ENCODE data around the gene SNRK.

The SNRK gene

GRCh38 chr3:43304126-43304525, 17.8 kb downstream of the SNRK start:
- TF ChIP-seq CTCF (IDR thresholded peaks at IDR 0.05; ENCODE audit: low read length, missing control alignments): no peak
- H3K4me3 ChIP-seq (replicated peaks; ENCODE audit: low read depth, low read length): no peak overlapping the region
- DNase-seq (ENCODE audit: low read depth): no peak

- DNase-seq (ENCODE audit: low read depth): no peak
- no peak overlapping the region for H3K4me3 ChIP-seq (replicated peaks; ENCODE audit: low read depth, low read length)
- TF ChIP-seq CTCF (IDR thresholded peaks at IDR 0.05; ENCODE audit: low read length, missing control alignments): no peak
Observed at GRCh38 chr3:43307226-43307625, 20.9 kb downstream of the SNRK start.

- TF ChIP-seq CTCF (IDR thresholded peaks at IDR 0.05; ENCODE audit: low read length, missing control alignments): no peak
- no peak for DNase-seq (ENCODE audit: low read depth)
- no peak overlapping the region for H3K4me3 ChIP-seq (replicated peaks; ENCODE audit: low read depth, low read length)
Observed at GRCh38 chr3:43307649-43308048, 21.3 kb downstream of the SNRK start.

- no peak for TF ChIP-seq CTCF (IDR thresholded peaks at IDR 0.05; ENCODE audit: low read length, missing control alignments)
- no peak overlapping the region for H3K4me3 ChIP-seq (replicated peaks; ENCODE audit: low read depth, low read length)
Observed at GRCh38 chr3:43309372-43310305, 23.3 kb downstream of the SNRK start.

GRCh38 chr3:43316783-43317460, 30.6 kb downstream of the SNRK start:
- no peak for DNase-seq (ENCODE audit: low read depth)
- no peak for TF ChIP-seq CTCF (IDR thresholded peaks at IDR 0.05; ENCODE audit: low read length, missing control alignments)

More at GRCh38 chr3:43309372-43310305, 23.3 kb downstream of the SNRK start:
- no peak for DNase-seq (ENCODE audit: low read depth)

GRCh38 chr3:43317461-43318316, 31.3 kb downstream of the SNRK start:
- no peak for TF ChIP-seq CTCF (IDR thresholded peaks at IDR 0.05; ENCODE audit: low read length, missing control alignments)
- peak; percentile 41 for DNase-seq (ENCODE audit: low read depth)
- H3K4me3 ChIP-seq (replicated peaks; ENCODE audit: low read depth, low read length): no peak overlapping the region

More at GRCh38 chr3:43316783-43317460, 30.6 kb downstream of the SNRK start:
- no peak overlapping the region for H3K4me3 ChIP-seq (replicated peaks; ENCODE audit: low read depth, low read length)
